Smooth muscle cell (in vitro differentiated cells): ENCODE measurements around the gene CENPX. TPM values are rescaled to one million over a fixed set of nuclear protein-coding genes. Genes with fewer than 3 reads are reported as not detected.
"Not testable (repeated sequence)": the region's sequence is repeated elsewhere in the genome, so short reads cannot be mapped to it uniquely, and the experiment has no call there.

Source experiments
- DNase-seq: peaks from one replicate; lab custom pipeline; 2025; ENCODE audit not compliant: unreplicated experiment; lab: John Stamatoyannopoulos, UW
- H2AFZ ChIP-seq: fragments of 200-600 bp; sonication (generic); 2 replicates; pipeline ENCODE4 v1.6.0; 2016; ENCODE audit warnings: antibody characterized with exemption, low read depth, mild to moderate bottlenecking
- H3F3A ChIP-seq: fragments of 200-600 bp; sonication (generic); 2 replicates; pipeline ENCODE4 v1.6.0; 2017; ENCODE audit warnings: antibody characterized with exemption, low read depth
- H3K27ac ChIP-seq: fragments of 200-600 bp; sonication (generic); 2 replicates; pipeline ENCODE4 v1.5.1; 2016; ENCODE audit warnings: low read depth, mild to moderate bottlenecking
- H3K27me3 ChIP-seq: fragments of 200-600 bp; sonication (generic); 2 replicates; pipeline ENCODE4 v1.6.1; 2016; ENCODE audit warnings: low read depth, mild to moderate bottlenecking
- H3K36me3 ChIP-seq: fragments of 200-600 bp; sonication (generic); 2 replicates; pipeline ENCODE4 v1.5.1; 2016; ENCODE audit warnings: low read depth
- H3K4me1 ChIP-seq: fragments of 200-600 bp; sonication (generic); 2 replicates; pipeline ENCODE4 v1.5.1; 2016; ENCODE audit warnings: low read depth
- H3K4me2 ChIP-seq: fragments of 200-600 bp; sonication (generic); 2 replicates; pipeline ENCODE4 v1.6.0; 2016; ENCODE audit warnings: mild to moderate bottlenecking
- H3K4me3 ChIP-seq: fragments of 200-600 bp; sonication (generic); 2 replicates; pipeline ENCODE4 v1.5.1; 2016; ENCODE audit warnings: mild to moderate bottlenecking
- H3K79me2 ChIP-seq: fragments of 200-600 bp; sonication (generic); 2 replicates; pipeline ENCODE4 v1.6.0; 2016; ENCODE audit warnings: low read depth, mild to moderate bottlenecking
- H3K9ac ChIP-seq: fragments of 200-600 bp; sonication (generic); 2 replicates; pipeline ENCODE4 v1.6.0; 2016; ENCODE audit warnings: low read depth
- H3K9me3 ChIP-seq: fragments of 200-600 bp; sonication (generic); replicated peaks from 2 replicates; pipeline ENCODE4 v1.5.1; 2016; ENCODE audit warnings: low read depth
- H4K20me1 ChIP-seq: fragments of 200-600 bp; sonication (generic); 2 replicates; pipeline ENCODE4 v1.6.0; 2016; ENCODE audit warnings: low read depth
- CTCF ChIP-seq: fragments of 200-600 bp; sonication (generic); IDR thresholded peaks from 2 replicates; pipeline ENCODE4 v1.5.1; 2017; ENCODE audit warnings: borderline replicate concordance, mild to moderate bottlenecking, antibody characterized with exemption; ENCODE audit not compliant: insufficient read depth, poor library complexity, severe bottlenecking
- WGBS: methylation state at CpG from one replicate; pipeline ENCODE4 v1.1.7; 2016; ENCODE audit warnings: low lambda C conversion rate; 5-methylcytosine and 5-hydroxymethylcytosine counted together
- polyA plus RNA-seq: library from polyadenylated mRNA; unstranded; fragments of >200 nt; fragmentation: Nextera tagmentation; extraction: Ambion mirVana; gene quantifications from 2 replicates; pipeline ENCODE4 v1.2.1, GENCODE V29; 2016
- total RNA-seq: library from RNA; depleted of rRNA; stranded (reverse); fragments of >200 nt; gene quantifications from 2 replicates; pipeline ENCODE4 v1.2.3, GENCODE V29; 2014

Gene CENPX
- total and polyA plus RNA-seq, 2 experiments from 2014 or later: 44.6 to 57.5 TPM

GRCh38 chr17:82041144-82041814, 18.6 kb upstream of the CENPX start:
- no peak for DNase-seq
- TF ChIP-seq CTCF: no peak
- H3K27me3 ChIP-seq: no peaks in the 10 kb centered on the region
- no peaks in the 10 kb centered on the region for H3K36me3 ChIP-seq
- H3F3A ChIP-seq: no peaks in the 10 kb centered on the region
- no peaks in the 10 kb centered on the region for H3K79me2 ChIP-seq
- H3K9me3 ChIP-seq: no peaks in the 10 kb centered on the region
- no peak overlapping the region for H2AFZ ChIP-seq
- 85% methylated on average over 17 of the region's 17 CpGs for WGBS
- H3K4me1 ChIP-seq: peaks cover 6% of the 10 kb centered on the region
- no peak overlapping the region for H3K27ac ChIP-seq
- H3K4me2 ChIP-seq: no peak overlapping the region
- H3K4me3 ChIP-seq: no peak overlapping the region
- H4K20me1 ChIP-seq: no peaks in the 10 kb centered on the region
- H3K9ac ChIP-seq: no peak overlapping the region

GRCh38 chr17:82039695-82040299, 17.1 kb upstream of the CENPX start:
- no peak overlapping the region for H2AFZ ChIP-seq
- H3K4me2 ChIP-seq: no peak overlapping the region
- no peak for DNase-seq
- H3K27me3 ChIP-seq: no peaks in the 10 kb centered on the region
- TF ChIP-seq CTCF: no peak
- H3K4me3 ChIP-seq: no peak overlapping the region
- H3K79me2 ChIP-seq: no peaks in the 10 kb centered on the region
- H3K36me3 ChIP-seq: no peaks in the 10 kb centered on the region
- no peaks in the 10 kb centered on the region for H3K9me3 ChIP-seq
- no peak overlapping the region for H3K9ac ChIP-seq
- peaks cover 6% of the 10 kb centered on the region for H3K4me1 ChIP-seq
- WGBS: 98% methylated on average over 8 of the region's 8 CpGs
- peaks cover 6% of the 10 kb centered on the region for H3F3A ChIP-seq
- H4K20me1 ChIP-seq: no peaks in the 10 kb centered on the region
- no peak overlapping the region for H3K27ac ChIP-seq

GRCh38 chr17:82038796-82039409, 16.2 kb upstream of the CENPX start:
- H3K9ac ChIP-seq, H3K27ac ChIP-seq, H4K20me1 ChIP-seq, H3K36me3 ChIP-seq, H3K4me1 ChIP-seq, H3K27me3 ChIP-seq, DNase-seq, H3K9me3 ChIP-seq, H2AFZ ChIP-seq, H3K4me2 ChIP-seq, H3K4me3 ChIP-seq, H3F3A ChIP-seq, H3K79me2 ChIP-seq: not testable (repeated sequence)
- WGBS: 91% methylated on average over 16 of the region's 16 CpGs

GRCh38 chr17:82037889-82038195, 15.2 kb upstream of the CENPX start:
- WGBS: 23% methylated on average over 10 of the region's 10 CpGs
- peaks cover 6% of the 10 kb centered on the region for H3F3A ChIP-seq
- no peaks in the 10 kb centered on the region for H4K20me1 ChIP-seq
- H3K36me3 ChIP-seq: no peaks in the 10 kb centered on the region
- peaks cover 6% of the 10 kb centered on the region for H3K4me1 ChIP-seq
- TF ChIP-seq CTCF: no peak
- no peak overlapping the region for H2AFZ ChIP-seq
- H3K27ac ChIP-seq: no peak overlapping the region
- DNase-seq: no peak
- H3K79me2 ChIP-seq: no peaks in the 10 kb centered on the region
- H3K9ac ChIP-seq: no peak overlapping the region
- H3K9me3 ChIP-seq: no peaks in the 10 kb centered on the region
- H3K27me3 ChIP-seq: no peaks in the 10 kb centered on the region
- H3K4me2 ChIP-seq: peak overlapping the region; percentile 94
- peak overlapping the region; percentile 60 for H3K4me3 ChIP-seq
